ENCODE measurements around the gene HUS1. TPM values are rescaled to one million over a fixed set of nuclear protein-coding genes. Genes with fewer than 3 reads are reported as not detected.

HUS1 gene
- polyA plus RNA-seq, 2 of the 4 experiments (the other 2 are of a cell fraction) = 18.0 to 39.8 TPM

DNA sequence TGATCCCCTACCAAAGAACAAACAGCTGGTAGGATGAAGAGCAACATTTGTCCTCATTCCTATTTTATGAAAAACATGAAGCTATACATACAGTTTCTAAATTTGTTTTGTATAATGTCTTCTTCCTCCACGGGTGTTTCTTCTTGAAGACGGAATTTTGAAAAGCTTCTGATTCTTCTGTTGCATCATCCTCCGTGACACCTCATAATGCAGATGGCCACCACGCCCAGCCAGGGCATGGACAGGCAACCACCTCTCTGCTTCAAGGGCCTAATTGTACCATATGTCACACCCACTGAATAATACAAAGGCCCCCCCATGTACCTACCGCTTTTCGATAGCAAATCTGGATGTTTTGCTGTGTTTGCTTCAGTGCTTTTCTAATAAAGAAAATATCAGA lies 49.5 kb upstream of the HUS1 start, which contains the start of gene SUN3:
Gene SUN3 (minus strand): TSS at position 170 of the 400 bp plus-strand sequence. CDS start 169 bp downstream, at position 1.
- H3K9me3 ChIP-seq = peaks cover 9% of the 10 kb centered on the region; the same call in 2 of the 3 replicates
- DNase-seq (ENCODE audit: low read depth in 1 of 2, low spot score in 1 of 2) = no peak
- peaks cover 13% of the 10 kb centered on the region for H3K4me1 ChIP-seq
- ATAC-seq = no peak
- WGBS (ENCODE audit: missing lambda C conversion rate) = 59% methylated on average over 6 of the region's 6 CpGs
- ChIA-PET CTCF (interaction anchor here (0.6 to 0.7 kb wide), 2 partner anchors 19 to 105 kb away, joined by 3 to 4 read pairs; no protein-coding TSS in a partner anchor), POLR2A (no interaction called here)
- H3K4me2 ChIP-seq = no peak within 1 kb of the TSS
- no peak within 1 kb of the TSS for H3K27ac ChIP-seq
- H3K4me3 ChIP-seq = no peak within 1 kb of the TSS
- no peak for FAIRE-seq
- no peak for TF ChIP-seq KDM5A (IDR thresholded peaks at IDR 0.05)
- no peak for TF ChIP-seq MAX (IDR thresholded peaks at IDR 0.05)

DNA sequence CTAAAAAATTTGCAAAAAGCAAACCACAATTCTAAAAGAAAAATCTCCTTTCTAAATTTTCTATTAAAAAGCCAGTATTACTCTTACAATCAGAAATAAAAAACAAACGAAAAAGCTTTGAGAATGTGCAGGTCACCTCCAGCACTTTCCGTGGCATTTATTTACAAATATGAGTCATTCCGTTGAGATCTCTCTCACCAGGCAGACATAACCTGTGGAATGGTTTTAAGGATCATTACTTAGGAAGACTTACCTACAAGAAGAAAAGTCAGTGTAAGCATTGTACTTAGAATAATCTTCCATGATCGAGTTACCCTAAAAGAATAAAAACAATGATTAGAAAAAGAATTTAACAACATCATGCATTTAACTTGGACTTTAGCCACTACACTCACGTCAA lies 46.2 kb upstream of the HUS1 start:
- H3K27ac ChIP-seq = no peak overlapping the region
- POLR2A ChIA-PET = no interaction called here
- no peak overlapping the region for H3K4me3 ChIP-seq
- ATAC-seq (0 out of 6 replicates have a peak, but pooled peaks of 1 of the 2 experiments have one; percentile 46), DNase-seq (ENCODE audit: low read depth in 1 of 2, low spot score in 1 of 2) (peak in 1 of 2 experiments; percentile 18), FAIRE-seq (peak; percentile 73)
- peak overlapping the region; percentile 53 for H3K4me2 ChIP-seq
- WGBS (ENCODE audit: missing lambda C conversion rate) = 15% methylated on average over 5 of the region's 5 CpGs
- TF ChIP-seq CBX8 (IDR thresholded peaks at IDR 0.05) (no peak), FOSL2 (IDR thresholded peaks at IDR 0.05) (peak; percentile 55; the same call in 1 of the 2 replicates), FOSL2 (CRISPR knock-in tag; IDR thresholded peaks at IDR 0.05) (peak; percentile 62; the same call in 1 of the 2 replicates), JUNB (IDR thresholded peaks at IDR 0.05) (peak; percentile 23; the same call in 1 of the 2 replicates), RCOR1 (IDR thresholded peaks at IDR 0.05; ENCODE audit: low read depth, low read length) (no peak)
- TF ChIP-seq, protein P1, sequence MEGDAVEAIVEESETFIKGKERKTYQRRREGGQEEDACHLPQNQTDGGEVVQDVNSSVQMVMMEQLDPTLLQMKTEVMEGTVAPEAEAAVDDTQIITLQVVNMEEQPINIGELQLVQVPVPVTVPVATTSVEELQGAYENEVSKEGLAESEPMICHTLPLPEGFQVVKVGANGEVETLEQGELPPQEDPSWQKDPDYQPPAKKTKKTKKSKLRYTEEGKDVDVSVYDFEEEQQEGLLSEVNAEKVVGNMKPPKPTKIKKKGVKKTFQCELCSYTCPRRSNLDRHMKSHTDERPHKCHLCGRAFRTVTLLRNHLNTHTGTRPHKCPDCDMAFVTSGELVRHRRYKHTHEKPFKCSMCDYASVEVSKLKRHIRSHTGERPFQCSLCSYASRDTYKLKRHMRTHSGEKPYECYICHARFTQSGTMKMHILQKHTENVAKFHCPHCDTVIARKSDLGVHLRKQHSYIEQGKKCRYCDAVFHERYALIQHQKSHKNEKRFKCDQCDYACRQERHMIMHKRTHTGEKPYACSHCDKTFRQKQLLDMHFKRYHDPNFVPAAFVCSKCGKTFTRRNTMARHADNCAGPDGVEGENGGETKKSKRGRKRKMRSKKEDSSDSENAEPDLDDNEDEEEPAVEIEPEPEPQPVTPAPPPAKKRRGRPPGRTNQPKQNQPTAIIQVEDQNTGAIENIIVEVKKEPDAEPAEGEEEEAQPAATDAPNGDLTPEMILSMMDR (IDR thresholded peaks at IDR 0.05) = no peak
- TF ChIP-seq, protein P2, sequence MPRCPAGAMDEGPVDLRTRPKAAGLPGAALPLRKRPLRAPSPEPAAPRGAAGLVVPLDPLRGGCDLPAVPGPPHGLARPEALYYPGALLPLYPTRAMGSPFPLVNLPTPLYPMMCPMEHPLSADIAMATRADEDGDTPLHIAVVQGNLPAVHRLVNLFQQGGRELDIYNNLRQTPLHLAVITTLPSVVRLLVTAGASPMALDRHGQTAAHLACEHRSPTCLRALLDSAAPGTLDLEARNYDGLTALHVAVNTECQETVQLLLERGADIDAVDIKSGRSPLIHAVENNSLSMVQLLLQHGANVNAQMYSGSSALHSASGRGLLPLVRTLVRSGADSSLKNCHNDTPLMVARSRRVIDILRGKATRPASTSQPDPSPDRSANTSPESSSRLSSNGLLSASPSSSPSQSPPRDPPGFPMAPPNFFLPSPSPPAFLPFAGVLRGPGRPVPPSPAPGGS (IDR thresholded peaks at IDR 0.05) = no peak
- CTCF ChIA-PET = interaction anchor here (0.6 to 1.1 kb wide), 2 partner anchors 11 to 89 kb away, joined by 3 read pairs; no protein-coding TSS in a partner anchor
- peaks cover 14% of the 10 kb centered on the region; the same call in 2 of the 3 replicates for H3K9me3 ChIP-seq
- H3K4me1 ChIP-seq = peaks cover 13% of the 10 kb centered on the region

DNA sequence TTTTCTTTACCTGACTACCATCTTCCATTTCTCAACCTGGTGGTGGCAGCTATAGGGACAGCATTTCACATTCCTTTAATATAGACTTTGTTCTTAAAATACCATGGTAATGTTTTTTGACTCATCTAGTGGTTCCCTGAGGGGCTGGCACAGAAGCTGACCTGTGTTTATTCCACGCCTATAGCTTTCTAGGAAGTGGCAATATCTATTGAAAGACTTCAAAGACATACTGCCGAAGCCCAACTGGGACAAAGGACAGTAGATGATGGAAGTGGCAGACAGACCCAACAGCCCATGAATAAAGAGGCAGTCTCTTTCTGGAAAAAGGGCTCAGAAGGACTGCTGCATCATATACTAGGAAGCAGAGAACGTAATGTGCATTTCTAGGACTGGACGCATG lies 38.3 kb upstream of the HUS1 start:
- CTCF ChIA-PET = interaction anchor here (0.7 kb wide), 1 partner anchor 45 kb away, joined by 3 read pairs; no protein-coding TSS in a partner anchor
- ATAC-seq (no peak), DNase-seq (ENCODE audit: low read depth in 1 of 2, low spot score in 1 of 2) (no peak), FAIRE-seq (no peak)
- 65% methylated on average over 4 of the region's 4 CpGs for WGBS (ENCODE audit: missing lambda C conversion rate)
- H3K27ac ChIP-seq = no peak overlapping the region
- POLR2A ChIA-PET = no interaction called here
- H3K4me2 ChIP-seq = no peak overlapping the region
- H3K9me3 ChIP-seq = no peaks in the 10 kb centered on the region; the same call in 2 of the 3 replicates
- no peaks in the 10 kb centered on the region for H3K4me1 ChIP-seq
- H3K4me3 ChIP-seq = no peak overlapping the region
- no peak for TF ChIP-seq ZNF302 (CRISPR knock-in tag; IDR thresholded peaks at IDR 0.05)
- TF ChIP-seq NR3C1 (IDR thresholded peaks at IDR 0.05) = no peak
- no peak for TF ChIP-seq JUNB (IDR thresholded peaks at IDR 0.05)
- no peak for TF ChIP-seq EHMT2 (IDR thresholded peaks at IDR 0.05; ENCODE audit: low read depth)
- no peak for TF ChIP-seq ESRRA (IDR thresholded peaks at IDR 0.05; ENCODE audit: borderline replicate concordance, low read length)
- TF ChIP-seq FOSL2 (IDR thresholded peaks at IDR 0.05) = no peak
- no peak for TF ChIP-seq FOSL2 (CRISPR knock-in tag; IDR thresholded peaks at IDR 0.05)
- no peak for TF ChIP-seq MAX (IDR thresholded peaks at IDR 0.05)
- no peak for TF ChIP-seq RARB (CRISPR knock-in tag; IDR thresholded peaks at IDR 0.05)
- TF ChIP-seq CHD4 (IDR thresholded peaks at IDR 0.05; ENCODE audit: borderline replicate concordance) = no peak
- TF ChIP-seq, protein P2 (IDR thresholded peaks at IDR 0.05) = no peak
- no peak for TF ChIP-seq HOXB13 (CRISPR knock-in tag; IDR thresholded peaks at IDR 0.05; ENCODE audit: low read depth)
- no peak for TF ChIP-seq MAFK (IDR thresholded peaks at IDR 0.05; ENCODE audit: partially characterized antibody)
- no peak for TF ChIP-seq CBX2 (IDR thresholded peaks at IDR 0.05; ENCODE audit: borderline replicate concordance, low read depth)
- no peak for TF ChIP-seq SREBF2 (IDR thresholded peaks at IDR 0.05)

Data from A549 (cell line).